ENCODE results near the gene PXDN. TPM values are rescaled to one million over a fixed set of nuclear protein-coding genes. Genes with fewer than 3 reads are reported as not detected.

The PXDN gene
- total and polyA plus RNA-seq, 2 donors (not counting 3 experiments of a cell fraction or from before 2014, with no cell fraction given) = 231 to 308 TPM

DNA sequence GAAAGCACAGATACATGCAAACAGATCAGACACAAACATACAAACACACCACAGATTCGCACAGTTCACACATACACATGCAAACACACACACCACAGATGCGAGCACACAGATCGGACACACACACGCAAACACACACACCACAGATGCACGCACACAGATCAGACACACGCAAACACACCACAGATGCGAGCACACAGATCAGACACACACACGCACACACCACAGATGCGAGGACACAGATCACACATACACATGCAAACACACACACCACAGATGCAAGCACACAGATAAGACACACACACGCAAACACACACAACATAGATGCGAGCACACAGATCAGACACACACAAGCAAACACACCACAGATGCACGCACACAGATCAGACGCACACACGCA is 149.0 kb downstream of the PXDN start:
- dilution Hi-C loops (cut with MboI; ENCODE audit: extremely low pct_ligation_motif_present, low sequenced_read_pairs) = no loop called here
- Histone ChIP-seq H3K9me1 (replicated peaks; ENCODE audit: control insufficient read depth, extremely low read depth, insufficient read depth, low read length) (no peaks in the 10 kb centered on the region), H2AFZ (ENCODE audit: low read depth, low read length) (no peak overlapping the region), H4K20me1 (replicated peaks; ENCODE audit: control insufficient read depth, extremely low read depth, insufficient read depth, low read length) (no peaks in the 10 kb centered on the region), H3K4me3 (replicated peaks in 1 of 3; ENCODE audit: insufficient read depth in 1 of 3, low read depth in 1 of 3, low read length in 3 of 3) (no peak overlapping the region), H3K79me2 (ENCODE audit: control insufficient read depth, insufficient read depth, low read length) (no peaks in the 10 kb centered on the region), H3K27ac (ENCODE audit: insufficient read depth, low read depth, low read length) (no peak overlapping the region), H3K4me1 (ENCODE audit: control insufficient read depth, extremely low read depth, insufficient read depth, low read length) (peaks cover 12% of the 10 kb centered on the region), H3K27me3 (ENCODE audit: control insufficient read depth in 2 of 2, insufficient read depth in 2 of 2, low read length in 2 of 2) (no peaks in the 10 kb centered on the region), H3K36me3 (ENCODE audit: control insufficient read depth in 2 of 2, extremely low read depth in 1 of 2, insufficient read depth in 2 of 2, low read length in 2 of 2) (no peaks in the 10 kb centered on the region), H3K9me3 (replicated peaks; ENCODE audit: control insufficient read depth, insufficient read depth, low read length) (no peaks in the 10 kb centered on the region), H3K9ac (replicated peaks; ENCODE audit: extremely low read depth, insufficient read depth, low read length) (no peak overlapping the region), H3K4me2 (ENCODE audit: insufficient read depth, low read length) (no peak overlapping the region)
- FAIRE-seq (no peak), DNase-seq (ENCODE audit: low read depth, low spot score) (no peak)
- ChIA-PET CTCF (no interaction called here), POLR2A (no interaction called here)
- BruUV-seq (replicated peaks) = no TSS peak
- intact Hi-C loops (cut with micrococcal nuclease) = no loop called here
- no peak for TF ChIP-seq GATA2 (IDR thresholded peaks at IDR 0.05; ENCODE audit: insufficient read depth, insufficient read length, low read depth, low read length)

DNA sequence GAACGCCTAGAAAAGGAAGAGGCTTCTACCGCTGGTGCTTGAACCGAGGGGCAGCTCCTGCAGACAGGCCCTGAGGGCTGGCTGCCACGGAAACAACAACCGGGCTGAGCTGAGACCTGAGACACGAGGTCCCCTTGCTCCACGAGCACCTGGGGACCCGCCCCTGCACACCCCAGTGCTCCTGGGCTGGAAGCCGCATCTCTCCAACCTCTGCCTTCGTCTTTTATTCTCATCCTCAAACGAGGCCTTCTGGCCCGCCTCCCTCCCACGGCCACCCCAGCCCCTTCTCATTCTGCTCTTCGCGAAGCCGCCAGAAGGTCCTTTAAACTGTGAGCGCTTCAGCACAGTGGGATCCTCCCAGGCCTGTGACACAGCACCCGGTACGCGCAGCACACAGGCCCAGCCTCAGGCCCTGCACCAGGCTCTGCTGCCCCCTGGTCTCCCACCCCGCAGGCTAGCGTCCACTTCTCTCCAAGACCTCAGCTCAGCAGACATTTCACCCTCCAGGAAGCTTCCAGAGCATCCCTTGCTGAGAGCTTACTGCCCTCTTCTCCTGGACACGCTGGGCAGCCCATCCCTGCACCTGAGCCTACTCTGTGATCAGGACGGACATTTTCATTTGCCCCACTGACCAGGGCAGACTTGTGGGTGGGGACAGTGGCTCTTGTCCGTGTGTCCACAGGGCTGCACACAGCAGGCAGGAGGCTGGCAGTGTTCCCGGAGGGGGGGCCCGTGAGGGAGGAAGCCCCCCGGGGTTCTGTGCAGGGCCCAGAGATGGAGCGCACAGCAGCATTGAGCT is 149.7 kb downstream of the PXDN start:
- FAIRE-seq = no peak
- Histone ChIP-seq H2AFZ (ENCODE audit: low read depth, low read length) (no peak overlapping the region), H4K20me1 (replicated peaks; ENCODE audit: control insufficient read depth, extremely low read depth, insufficient read depth, low read length) (no peaks in the 10 kb centered on the region), H3K9ac (replicated peaks; ENCODE audit: extremely low read depth, insufficient read depth, low read length) (no peak overlapping the region), H3K36me3 (ENCODE audit: control insufficient read depth in 2 of 2, extremely low read depth in 1 of 2, insufficient read depth in 2 of 2, low read length in 2 of 2) (no peaks in the 10 kb centered on the region), H3K4me3 (replicated peaks in 1 of 3; ENCODE audit: insufficient read depth in 1 of 3, low read depth in 1 of 3, low read length in 3 of 3) (no peak overlapping the region), H3K4me2 (ENCODE audit: insufficient read depth, low read length) (no peak overlapping the region), H3K79me2 (ENCODE audit: control insufficient read depth, insufficient read depth, low read length) (no peaks in the 10 kb centered on the region), H3K4me1 (ENCODE audit: control insufficient read depth, extremely low read depth, insufficient read depth, low read length) (peaks cover 12% of the 10 kb centered on the region), H3K9me3 (replicated peaks; ENCODE audit: control insufficient read depth, insufficient read depth, low read length) (no peaks in the 10 kb centered on the region), H3K27me3 (ENCODE audit: control insufficient read depth in 2 of 2, insufficient read depth in 2 of 2, low read length in 2 of 2) (no peaks in the 10 kb centered on the region), H3K27ac (ENCODE audit: insufficient read depth, low read depth, low read length) (no peak overlapping the region), H3K9me1 (replicated peaks; ENCODE audit: control insufficient read depth, extremely low read depth, insufficient read depth, low read length) (no peaks in the 10 kb centered on the region)
- intact Hi-C loops (cut with micrococcal nuclease) (loop anchor here (5.0 kb wide), 2 partner anchors 48 to 93 kb away; no protein-coding TSS in a partner anchor), dilution Hi-C loops (cut with MboI; ENCODE audit: extremely low pct_ligation_motif_present, low sequenced_read_pairs) (no loop called here)
- no TSS peak for BruUV-seq (replicated peaks)
- CTCF ChIA-PET = interaction anchor here (1.1 to 6.5 kb wide), 4 partner anchors 31 to 157 kb away, joined by 4 to 137 read pairs (median 6); no protein-coding TSS in a partner anchor
- TF ChIP-seq, protein P1, sequence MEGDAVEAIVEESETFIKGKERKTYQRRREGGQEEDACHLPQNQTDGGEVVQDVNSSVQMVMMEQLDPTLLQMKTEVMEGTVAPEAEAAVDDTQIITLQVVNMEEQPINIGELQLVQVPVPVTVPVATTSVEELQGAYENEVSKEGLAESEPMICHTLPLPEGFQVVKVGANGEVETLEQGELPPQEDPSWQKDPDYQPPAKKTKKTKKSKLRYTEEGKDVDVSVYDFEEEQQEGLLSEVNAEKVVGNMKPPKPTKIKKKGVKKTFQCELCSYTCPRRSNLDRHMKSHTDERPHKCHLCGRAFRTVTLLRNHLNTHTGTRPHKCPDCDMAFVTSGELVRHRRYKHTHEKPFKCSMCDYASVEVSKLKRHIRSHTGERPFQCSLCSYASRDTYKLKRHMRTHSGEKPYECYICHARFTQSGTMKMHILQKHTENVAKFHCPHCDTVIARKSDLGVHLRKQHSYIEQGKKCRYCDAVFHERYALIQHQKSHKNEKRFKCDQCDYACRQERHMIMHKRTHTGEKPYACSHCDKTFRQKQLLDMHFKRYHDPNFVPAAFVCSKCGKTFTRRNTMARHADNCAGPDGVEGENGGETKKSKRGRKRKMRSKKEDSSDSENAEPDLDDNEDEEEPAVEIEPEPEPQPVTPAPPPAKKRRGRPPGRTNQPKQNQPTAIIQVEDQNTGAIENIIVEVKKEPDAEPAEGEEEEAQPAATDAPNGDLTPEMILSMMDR (IDR thresholded peaks at IDR 0.05; ENCODE audit: extremely low read depth in 1 of 2, insufficient read depth in 1 of 2, low read depth in 1 of 2, low read length in 2 of 2) = no peak
- TF ChIP-seq, protein P2, sequence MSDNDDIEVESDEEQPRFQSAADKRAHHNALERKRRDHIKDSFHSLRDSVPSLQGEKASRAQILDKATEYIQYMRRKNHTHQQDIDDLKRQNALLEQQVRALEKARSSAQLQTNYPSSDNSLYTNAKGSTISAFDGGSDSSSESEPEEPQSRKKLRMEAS (IDR thresholded peaks at IDR 0.05; ENCODE audit: insufficient read depth, insufficient read length) = no peak
- TF ChIP-seq POLR2A (IDR thresholded peaks at IDR 0.05; ENCODE audit: low read depth, low read length) (no peak), GATA2 (IDR thresholded peaks at IDR 0.05; ENCODE audit: insufficient read depth, insufficient read length, low read depth, low read length) (no peak), JUN (IDR thresholded peaks at IDR 0.05; ENCODE audit: borderline replicate concordance, insufficient read depth, insufficient read length, low read depth) (no peak), FOS (IDR thresholded peaks at IDR 0.05; ENCODE audit: borderline replicate concordance, insufficient read depth, low read length) (no peak), EZH2 (IDR thresholded peaks at IDR 0.05; ENCODE audit: borderline replicate concordance, low read depth, low read length, severe bottlenecking) (no peak), POLR2AphosphoS5 (IDR thresholded peaks at IDR 0.05; ENCODE audit: insufficient read depth, low read depth, low read length) (no peak), MYC (IDR thresholded peaks at IDR 0.05; ENCODE audit: low read depth, low read length) (no peak)
- POLR2A ChIA-PET = no interaction called here
- DNase-seq (ENCODE audit: low read depth, low spot score) = no peak
